Epithelial cell of esophagus (primary cell): Measurements from ENCODE around the gene TMBIM1.

Experiments
- DNase-seq: peaks from one replicate; pipeline ENCODE4 v3.0.0; 2010; ENCODE audit warnings: low read depth
- H3K4me3 ChIP-seq: 2 replicates; pipeline ENCODE4 v1.5.1; 2011; ENCODE audit warnings: mild to moderate bottlenecking, low read length, control low read depth
- TF ChIP-seq, protein P1 (sequence below): IDR thresholded peaks from 2 replicates; pipeline ENCODE4 v1.5.1; 2011; ENCODE audit warnings: low read depth, mild to moderate bottlenecking, low read length, control low read depth, inconsistent platforms; ENCODE audit not compliant: insufficient read depth; ENCODE audit errors: missing control alignments

The TMBIM1 gene

DNA sequence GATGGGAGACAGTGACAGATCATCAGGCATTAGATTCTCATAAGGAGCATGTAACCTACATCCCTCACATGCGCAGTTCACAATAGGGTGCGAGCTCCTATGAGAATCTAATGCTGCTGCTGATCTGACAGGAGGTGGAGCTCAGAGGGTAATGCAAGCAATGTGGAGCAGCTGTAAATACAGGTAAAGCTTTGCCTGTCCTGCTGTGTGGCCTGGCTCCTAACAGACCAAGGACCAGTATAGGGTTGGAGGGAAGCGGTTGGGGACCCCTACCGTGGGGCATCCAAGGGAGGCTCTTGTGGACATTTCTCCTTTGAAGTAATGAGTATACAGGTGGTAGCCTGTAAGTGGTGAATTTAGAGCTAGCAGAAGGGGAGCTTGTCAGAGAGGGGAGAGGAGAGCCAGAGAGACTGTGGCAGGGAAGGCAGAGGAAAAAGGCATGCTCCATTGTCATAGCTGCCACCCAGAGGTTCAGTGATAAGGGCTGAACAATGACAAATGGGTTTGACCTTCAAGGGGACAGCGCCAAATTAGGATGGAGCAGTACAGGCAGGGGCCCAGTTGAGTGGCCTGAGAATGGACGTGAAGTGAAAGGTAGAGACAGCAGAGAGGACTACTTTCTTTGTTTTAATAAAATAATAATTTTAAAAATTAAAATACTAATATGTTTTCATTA lies 15.2 kb upstream of the TMBIM1 start:
- TF ChIP-seq, protein P1, sequence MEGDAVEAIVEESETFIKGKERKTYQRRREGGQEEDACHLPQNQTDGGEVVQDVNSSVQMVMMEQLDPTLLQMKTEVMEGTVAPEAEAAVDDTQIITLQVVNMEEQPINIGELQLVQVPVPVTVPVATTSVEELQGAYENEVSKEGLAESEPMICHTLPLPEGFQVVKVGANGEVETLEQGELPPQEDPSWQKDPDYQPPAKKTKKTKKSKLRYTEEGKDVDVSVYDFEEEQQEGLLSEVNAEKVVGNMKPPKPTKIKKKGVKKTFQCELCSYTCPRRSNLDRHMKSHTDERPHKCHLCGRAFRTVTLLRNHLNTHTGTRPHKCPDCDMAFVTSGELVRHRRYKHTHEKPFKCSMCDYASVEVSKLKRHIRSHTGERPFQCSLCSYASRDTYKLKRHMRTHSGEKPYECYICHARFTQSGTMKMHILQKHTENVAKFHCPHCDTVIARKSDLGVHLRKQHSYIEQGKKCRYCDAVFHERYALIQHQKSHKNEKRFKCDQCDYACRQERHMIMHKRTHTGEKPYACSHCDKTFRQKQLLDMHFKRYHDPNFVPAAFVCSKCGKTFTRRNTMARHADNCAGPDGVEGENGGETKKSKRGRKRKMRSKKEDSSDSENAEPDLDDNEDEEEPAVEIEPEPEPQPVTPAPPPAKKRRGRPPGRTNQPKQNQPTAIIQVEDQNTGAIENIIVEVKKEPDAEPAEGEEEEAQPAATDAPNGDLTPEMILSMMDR: no peak
- DNase-seq: no peak
- H3K4me3 ChIP-seq: no peak overlapping the region

DNA sequence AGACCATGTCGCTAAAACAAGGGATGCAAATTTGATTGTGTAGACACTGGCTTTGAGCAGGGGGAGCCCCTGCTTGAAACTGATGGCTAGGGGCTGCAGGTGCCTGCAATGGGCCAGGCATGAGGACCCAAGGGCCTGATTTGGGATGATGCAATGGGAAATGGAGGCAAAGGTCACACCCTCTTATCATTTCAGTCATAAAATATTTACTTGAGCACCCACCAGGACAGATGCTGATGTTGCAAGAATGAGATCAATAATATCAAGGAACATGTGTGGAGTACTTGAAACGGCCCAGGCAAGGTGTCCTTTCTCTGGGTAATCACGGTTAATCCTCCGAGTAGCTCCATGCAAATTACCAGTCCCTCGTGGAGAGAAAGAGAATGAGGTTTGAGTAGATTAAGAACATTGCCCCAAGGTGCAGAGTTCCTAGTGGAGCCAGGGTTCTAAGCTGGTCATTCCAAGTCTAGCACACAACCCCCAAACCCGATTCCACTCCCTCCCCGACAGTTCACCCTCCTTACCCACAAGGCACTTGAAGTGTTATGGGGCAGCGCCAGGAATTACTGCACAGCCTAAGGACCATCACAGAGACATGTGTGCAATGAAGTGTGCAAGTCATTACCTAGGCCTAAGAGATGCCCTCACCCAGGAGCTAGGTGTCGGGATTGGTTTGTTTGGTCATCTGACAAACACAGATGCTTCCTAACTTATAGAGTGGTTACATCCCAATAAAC lies 14.0 kb upstream of the TMBIM1 start:
- DNase-seq: no peak
- TF ChIP-seq, protein P1: no peak
- no peak overlapping the region for H3K4me3 ChIP-seq

DNA sequence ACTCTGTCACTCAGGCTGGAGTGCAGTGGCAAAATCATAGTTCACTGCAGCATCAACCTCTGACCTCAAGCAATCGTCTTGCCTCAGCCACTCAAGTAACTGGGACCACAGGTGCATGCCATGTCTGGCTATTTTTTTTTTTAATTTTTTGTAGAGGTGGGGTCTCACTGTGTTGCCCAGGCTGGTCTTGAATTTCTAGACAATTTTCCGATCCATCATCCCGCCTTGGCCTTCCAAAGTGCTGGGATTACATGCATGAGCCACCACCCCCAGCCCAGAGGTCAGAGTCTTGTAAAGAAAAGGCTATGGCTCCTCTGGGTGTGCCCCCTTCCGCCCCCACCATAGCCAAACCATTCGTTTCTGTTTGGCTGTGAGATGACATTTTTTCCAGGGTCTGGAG lies 13.1 kb upstream of the TMBIM1 start:
- no peak overlapping the region for H3K4me3 ChIP-seq
- TF ChIP-seq, protein P1: no peak
- no peak for DNase-seq

DNA sequence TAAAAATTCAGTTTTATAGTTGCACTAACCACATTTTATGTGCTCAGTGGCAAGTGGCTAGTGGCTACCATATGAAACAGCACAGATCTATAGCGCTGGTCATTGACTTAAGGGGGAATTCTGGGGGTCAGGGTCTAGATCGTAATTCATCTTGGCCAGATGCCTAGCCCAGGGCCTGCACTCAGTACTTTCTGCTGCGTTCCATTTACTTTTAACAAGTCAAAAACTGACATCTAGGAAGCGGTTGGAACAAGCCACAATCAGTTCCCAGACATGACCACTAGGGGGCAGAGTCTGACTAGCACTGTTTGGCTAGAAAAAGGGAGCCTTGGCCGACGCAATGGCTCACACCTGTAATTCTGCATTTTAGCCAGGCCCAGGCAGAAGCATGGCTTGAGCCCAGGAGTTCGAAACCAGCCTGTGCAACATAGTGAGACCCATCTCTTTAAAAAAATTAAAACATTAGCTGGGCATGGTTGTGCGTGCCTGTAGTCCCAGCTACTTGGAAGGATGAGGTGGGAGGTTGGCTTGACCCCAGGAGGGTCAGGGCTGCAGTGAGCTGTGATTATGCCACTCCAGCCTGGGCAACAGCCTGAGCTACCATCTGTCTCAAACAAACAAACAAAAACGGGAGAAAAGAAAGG lies 9.0 kb upstream of the TMBIM1 start:
- DNase-seq: peak; percentile 88
- TF ChIP-seq, protein P1: peak; percentile 97

DNA sequence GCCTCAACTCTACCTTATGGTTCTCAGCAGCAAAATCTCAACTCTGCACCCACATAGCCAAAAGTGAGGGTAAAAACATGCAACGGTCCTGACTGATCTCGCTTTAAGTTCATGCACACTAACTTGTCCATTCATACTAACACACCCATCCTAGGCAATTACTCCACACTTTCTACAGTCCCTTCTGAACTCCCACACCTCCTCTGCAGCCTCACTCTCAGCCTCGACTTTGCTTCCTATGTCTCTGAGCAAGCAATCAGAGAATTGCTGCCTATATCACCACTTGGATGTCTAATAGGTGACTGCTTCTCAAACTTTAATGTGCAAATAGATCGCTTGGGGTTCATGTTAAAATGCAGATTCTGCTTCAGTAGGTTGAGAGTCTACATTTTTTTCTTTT lies 7.8 kb upstream of the TMBIM1 start:
- TF ChIP-seq, protein P1: no peak
- no peak overlapping the region for H3K4me3 ChIP-seq
- no peak for DNase-seq

More for the DNA sequence above, 9.0 kb upstream of the TMBIM1 start:
- H3K4me3 ChIP-seq: no peak overlapping the region

DNA sequence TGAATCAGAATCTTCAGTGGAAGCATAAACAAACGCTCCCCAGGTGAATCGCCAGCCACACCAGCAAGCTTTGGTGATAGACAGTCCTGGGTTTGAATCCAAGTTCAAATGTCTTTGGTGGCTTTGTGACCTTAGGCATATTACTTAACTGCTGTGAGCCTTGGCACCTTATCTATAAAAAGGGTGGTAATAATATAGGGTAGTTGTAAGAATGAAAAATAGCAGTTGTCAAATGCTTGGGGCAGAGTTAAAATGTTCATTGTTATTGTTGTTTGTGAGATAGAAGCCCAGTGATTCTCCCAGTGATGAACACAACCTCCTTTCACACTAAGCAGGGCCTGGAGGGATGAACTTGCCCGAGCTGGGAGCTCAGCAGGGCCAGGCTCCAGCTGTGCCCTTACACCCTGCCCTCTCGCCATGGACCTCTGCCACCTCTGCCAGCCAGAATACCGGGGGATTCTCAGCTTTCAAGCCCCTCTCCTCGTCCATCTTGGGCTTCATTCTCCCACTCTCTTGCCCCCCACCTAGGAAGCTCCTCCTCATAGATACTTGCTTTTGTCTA lies 6.1 kb upstream of the TMBIM1 start:
- no peak overlapping the region for H3K4me3 ChIP-seq

More for the DNA sequence above, 6.1 kb upstream of the TMBIM1 start:
- DNase-seq: no peak
- TF ChIP-seq, protein P1: no peak
